Stimulated activated CD4-positive, alpha-beta T cell treated with anti-CD3 and anti-CD28 coated beads, Interleukin-15, amount 100 ng/mL, for 48 hours (primary cell): Measurements from ENCODE around the gene MLXIP.

Experiments
- DNase-seq, 2 donors: peaks; one replicate each; pipeline ENCODE4 v3.0.0-alpha.2; 2020; ENCODE audit warnings: low read depth in 2 of 2

Gene MLXIP

DNA sequence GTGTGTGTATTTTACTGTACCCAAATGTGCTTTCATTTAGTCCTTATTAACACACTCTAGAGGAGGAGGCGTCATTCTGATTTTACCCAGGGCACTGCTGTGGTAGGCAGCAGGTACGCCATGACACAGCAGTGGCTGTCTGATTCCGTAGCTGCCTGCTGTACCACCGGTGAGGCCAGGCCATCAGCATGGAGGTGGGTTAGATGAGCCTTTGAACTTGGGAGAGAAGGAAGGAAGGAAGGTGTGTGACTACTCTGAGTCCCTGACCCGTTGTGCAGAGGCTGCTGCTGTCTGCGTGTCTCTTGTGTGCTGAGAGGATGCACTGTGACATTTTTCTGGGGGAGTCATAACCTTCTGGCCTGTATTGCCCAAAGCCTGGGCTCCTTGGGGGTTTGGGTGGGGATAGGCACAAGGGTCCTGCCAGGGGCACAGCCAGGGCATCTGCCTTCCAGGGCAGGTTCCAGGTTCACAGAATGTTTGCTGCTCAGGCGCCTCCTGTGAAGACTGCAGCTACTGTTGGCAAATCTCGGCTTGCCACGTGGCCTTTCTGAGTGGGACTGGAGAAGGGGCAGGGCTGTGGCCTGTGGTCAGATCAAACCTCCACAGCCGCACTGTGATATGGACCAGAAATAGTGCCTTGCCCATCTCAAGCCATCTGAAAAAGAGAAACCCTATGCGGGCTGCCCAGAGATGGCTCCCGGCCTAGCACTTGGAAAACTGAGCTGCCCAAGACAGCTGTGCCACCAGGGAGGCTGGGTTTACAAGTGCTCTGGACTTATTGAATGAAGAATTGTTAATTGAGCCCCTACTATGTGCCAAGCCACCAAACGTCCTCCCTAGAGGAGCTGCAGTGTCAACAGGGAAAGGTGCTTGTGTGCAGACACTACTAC, 47.1 kb downstream of the MLXIP start:
- no peak for DNase-seq

DNA sequence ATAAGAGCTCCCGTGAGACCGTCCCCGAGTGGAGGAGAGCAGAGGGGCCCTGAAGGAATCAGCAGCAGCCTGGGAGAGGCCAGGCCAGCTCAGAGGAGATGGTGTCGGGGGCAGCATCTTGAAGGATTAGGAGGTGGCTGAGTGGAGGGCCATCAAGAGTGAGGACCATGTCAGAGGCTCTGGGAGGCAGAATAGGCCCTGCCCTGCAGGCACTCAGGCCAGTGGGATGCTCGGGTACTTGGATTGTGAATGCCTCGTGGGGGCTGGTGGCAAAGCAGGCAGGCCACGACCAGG, 47.7 kb downstream of the MLXIP start:
- DNase-seq = no peak

DNA sequence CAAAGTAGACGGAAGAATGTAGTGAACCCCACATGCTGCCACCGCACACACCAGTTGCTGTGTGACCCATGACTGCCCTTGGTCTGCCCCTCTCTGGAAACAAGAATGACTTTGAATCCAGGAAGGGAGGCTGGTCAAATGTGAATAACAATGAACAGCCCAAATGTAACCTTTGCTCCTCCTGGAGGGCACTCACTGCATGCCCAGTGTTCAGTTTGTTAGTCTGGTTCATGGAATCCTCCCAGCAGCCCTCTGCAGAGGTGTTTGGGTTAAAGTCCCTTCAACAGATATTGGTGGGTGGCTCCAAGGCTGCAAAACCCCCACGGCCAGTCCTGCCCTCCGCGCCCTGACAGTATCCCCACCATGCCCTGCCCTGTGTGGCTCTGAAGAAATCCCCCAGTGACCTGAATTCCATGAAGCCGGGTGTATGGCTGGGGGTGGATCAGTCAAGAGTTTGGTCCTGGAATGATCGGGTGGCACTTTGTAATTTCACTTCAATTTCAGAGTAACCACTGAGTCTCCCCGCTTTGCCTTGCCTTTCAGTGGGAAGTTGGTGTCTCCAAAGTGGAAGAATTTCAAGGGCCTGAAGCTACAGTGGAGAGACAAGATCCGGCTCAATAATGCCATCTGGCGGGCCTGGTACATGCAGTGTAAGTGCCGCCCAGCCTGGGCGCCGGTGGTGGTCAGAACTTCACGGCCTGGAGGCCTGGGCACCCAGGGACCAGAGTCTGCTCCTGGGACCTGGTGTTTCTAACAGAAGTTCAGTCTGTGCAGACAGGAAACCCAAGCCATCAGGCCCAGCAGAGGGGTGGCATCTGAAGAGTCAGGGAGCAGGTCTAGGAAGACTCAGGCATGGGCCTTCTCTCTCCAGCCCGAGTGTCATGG, 48.4 kb downstream of the MLXIP start:
- DNase-seq = no peak

DNA sequence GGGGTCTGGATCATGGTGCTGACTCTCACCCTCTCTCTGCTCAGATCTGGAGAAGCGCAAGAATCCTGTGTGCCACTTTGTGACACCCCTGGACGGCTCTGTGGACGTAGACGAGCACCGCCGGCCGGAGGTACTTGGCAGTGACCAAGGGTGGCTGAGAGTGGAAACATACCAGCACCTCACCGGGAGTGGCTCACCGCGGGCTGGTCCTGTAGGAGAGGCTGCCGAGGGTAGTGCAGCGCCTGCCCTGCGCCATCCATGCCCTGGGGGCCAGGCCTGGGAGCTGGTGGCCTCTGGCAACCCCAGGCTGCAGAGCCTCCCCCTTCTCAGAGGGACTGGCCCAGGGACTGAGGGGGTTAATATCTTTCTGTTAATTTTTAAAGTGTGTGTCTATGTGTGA, 49.3 kb downstream of the MLXIP start:
- DNase-seq = no peak

DNA sequence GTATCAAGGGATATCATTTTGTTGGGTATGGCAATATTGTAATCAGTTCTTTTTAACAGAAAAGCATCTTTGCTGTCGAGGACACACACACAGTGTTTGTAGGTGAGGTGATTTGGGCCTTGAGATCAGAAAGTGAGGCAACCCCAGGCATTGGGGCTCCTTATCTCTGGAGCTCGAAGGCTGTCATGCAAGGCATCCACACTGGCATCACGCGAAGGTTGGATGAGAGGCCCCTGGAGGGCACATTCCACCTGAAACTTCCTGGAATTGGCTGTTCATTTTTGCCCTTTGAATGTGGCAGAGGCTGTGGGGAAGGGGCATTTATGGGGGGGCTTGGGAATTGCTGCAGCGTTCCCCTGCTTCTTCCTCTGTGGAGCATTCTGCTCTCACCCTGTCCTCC, 49.9 kb downstream of the MLXIP start:
- no peak for DNase-seq

DNA sequence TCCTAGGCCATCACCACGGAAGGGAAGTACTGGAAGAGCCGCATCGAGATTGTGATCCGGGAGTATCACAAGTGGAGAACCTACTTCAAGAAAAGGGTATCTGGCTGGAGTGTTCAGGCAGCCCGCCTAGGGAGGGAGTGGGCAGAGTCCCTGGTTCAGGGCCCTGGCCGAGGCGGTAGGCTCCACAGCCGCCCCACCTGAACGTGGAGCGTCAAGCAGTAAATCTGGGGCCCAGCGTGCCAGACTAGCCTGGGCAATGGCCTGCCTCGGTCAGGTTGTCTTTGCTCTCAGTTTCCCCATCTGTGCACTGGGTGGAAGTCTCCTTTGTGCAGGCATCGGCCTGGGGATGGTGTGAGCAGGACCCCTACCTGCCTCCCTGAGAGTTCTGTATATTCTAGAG, 50.6 kb downstream of the MLXIP start:
- DNase-seq = no peak

DNA sequence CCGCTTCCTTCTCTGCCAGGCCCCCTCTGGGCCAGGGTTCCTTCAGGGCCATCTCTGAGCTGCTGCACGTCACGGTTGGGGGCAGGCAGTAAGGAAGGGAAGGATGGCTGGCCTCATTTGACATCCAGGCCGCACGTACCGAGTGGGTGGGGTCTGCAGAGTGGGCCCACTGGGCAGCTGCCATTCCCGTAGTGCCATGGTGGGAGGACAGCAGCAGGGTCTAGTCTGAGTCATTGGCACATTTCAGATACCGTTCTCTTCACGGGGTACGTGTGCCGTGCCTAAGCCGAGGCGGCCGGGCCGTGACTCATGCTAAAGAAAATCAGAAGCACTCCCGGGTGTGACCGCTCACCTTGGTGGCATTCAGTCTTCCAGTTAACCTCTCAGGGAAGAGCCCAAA, 51.6 kb downstream of the MLXIP start:
- no peak for DNase-seq

- no peak for DNase-seq
Measured at GRCh38 chr12:122133192-122133950, 54.8 kb downstream of the MLXIP start.

- no peak for DNase-seq
Measured at GRCh38 chr12:122135437-122136031, 57.0 kb downstream of the MLXIP start.

GRCh38 chr12:122137229-122137628, 58.7 kb downstream of the MLXIP start:
- DNase-seq = no peak

DNA sequence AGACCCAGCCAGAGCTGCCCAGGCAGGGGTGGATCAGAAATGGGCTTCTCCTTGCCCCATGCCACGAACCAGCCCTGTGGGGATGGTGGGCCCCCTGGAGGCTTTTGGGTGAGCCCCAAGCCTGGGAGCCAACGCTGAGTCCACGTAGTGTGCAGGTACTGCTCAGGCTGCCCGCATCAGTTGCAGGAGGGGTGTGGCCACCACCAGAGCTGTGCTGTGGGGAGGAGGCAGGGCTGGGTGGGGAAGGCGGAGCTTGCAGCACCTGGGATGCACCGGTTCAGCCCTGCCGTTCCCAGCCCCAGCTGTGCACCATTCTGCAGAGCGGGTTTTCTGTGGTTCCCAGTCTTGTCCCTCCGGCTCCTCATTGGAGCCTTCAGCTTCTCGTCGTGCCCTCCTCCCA, 59.1 kb downstream of the MLXIP start:
- DNase-seq = no peak

DNA sequence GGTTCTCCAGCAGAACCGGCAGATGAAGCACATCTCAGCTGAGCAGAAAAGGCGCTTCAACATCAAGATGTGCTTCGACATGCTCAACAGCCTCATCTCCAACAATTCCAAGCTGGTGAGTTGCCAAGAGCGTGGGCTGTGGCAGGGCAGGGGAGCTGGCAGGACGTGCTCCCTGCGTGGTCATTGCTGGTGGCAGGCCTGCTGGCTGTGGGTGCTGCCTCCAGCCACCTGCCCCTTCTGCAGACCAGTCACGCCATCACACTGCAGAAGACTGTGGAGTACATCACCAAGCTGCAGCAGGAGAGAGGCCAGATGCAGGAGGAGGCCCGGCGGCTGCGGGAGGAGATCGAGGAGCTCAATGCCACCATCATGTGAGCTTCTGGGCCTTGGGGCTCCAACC, 59.6 kb downstream of the MLXIP start:
- no peak for DNase-seq

DNA sequence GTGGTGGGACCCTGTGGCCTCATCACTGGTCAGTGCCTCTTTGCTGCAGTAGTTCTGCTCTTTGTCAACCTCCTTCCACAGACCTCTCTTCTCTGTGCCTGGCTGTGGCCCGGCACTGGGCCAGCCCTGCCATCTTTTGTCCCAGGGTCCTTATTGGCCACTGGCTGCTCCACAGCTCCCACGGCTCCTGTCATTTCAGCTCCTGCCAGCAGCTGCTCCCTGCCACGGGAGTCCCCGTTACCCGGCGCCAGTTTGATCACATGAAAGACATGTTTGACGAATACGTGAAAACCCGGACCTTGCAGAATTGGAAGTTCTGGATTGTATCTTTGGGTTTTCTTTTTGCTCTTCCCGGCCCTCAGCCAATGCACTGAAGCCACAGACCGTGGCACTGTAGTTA, 60.1 kb downstream of the MLXIP start:
- DNase-seq = no peak

DNA sequence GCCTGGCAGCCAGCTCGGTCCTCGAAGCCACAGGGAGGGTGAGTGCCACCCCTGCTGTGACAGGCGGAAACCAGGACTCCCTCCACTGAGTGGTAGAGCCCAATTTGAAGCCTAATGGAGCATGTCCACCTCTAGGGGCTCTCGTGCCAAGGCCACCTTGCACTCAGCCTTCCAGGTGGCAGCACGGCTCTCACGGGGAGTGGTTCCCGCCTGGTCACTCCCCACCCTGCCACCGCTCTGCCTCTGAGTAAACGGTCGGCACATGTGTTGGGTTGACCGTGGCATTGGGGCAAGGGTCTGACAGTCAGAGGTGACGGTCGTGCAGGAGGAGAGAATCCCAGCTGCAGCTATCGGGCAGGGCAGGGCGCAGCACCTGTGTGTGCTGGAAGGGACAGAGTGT, 60.7 kb downstream of the MLXIP start:
- no peak for DNase-seq

DNA sequence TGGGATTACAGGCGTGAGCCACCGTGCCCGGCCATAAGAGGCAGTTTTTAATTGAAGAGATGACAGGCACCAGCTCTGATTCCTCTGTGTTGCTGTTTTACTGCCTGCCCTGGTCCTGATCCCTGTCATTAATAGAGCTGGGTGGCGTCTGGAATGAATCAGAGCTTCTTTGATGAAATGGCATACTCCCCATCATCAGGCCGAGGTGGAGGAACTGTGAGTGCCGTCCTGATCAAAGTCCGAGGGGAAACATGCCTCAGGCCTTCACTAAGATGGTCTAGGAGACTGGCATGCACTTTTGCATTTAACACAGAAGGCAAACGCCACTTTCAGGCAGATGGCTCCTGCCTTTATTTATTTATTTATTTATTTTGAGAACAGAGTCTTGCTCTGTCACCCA, 61.4 kb downstream of the MLXIP start:
- DNase-seq = no peak

- no peak for DNase-seq
Measured at GRCh38 chr12:122140467-122141257, 62.1 kb downstream of the MLXIP start.

DNA sequence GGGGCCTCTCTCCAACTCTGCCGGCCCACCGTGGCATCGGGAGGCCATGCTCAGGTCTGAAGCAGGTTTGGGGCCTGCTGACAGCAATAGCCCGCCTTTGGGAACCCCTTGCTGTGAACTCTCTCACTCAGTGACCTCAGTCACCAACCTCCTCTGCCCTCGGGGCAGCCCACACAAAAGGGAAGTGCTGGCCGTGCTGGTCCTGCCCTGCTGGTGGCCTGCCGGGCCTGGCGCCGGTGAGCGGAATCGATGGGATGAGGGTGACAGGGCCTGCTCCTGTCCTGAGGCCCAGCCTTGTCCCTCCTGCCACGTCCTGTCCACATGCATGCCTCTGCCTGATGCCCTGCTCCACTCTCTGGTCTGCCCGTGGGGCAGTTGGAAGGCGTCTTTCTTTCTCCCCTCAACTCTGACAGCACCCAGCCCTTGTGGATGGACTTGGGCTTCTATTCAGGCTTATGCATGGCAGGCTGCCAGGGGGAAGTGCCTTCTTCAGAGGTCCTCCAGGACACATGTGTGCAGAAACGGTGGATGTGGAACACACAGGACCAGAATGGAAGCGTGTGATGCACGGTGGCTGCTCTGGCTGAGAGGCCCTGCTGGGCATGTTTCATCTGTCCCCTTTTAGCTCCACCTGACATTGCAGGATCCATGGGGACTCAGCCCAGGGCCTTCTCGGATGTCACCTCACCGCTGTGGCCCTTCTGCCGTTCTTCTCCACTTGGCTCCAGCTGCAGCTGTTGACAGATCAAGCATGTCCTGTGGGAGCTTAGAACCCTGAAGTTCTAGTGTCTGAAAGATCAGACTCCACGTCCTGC, 63.6 kb downstream of the MLXIP start:
- DNase-seq = no peak

DNA sequence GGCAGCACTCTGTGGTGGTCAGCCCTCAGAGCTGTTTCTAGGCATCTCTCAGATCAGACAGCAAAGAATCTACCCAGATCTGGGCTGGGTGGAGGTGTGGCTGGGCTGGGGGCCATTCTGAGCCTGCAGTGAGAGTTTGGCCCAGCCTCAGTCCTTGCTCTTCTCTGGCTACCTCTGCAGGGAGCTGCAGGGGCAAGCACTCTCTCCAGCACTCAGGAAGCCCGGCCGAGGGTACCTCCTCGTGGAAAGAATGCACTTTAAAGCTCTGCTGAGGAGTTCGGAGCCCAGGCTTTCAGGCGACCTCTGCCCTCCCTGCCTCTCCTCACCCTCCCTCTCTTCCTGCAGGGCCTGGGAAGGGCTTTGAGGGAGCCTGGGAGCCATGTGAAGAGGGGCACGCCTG, 64.3 kb downstream of the MLXIP start:
- DNase-seq = no peak

GRCh38 chr12:122144885-122145284, 66.3 kb downstream of the MLXIP start:
- no peak for DNase-seq
